EL (cell line): ENCODE data around the gene DPM1.
A peak's percentile ranks its signal among the peaks of the same experiment; 100 is the strongest.
"Not testable (repeated sequence)": the region's sequence is repeated elsewhere in the genome, so short reads cannot be mapped to it uniquely, and the experiment has no call there.

ENCODE experiments used
- DNase-seq: peaks from one replicate; pipeline ENCODE4 v3.0.0-alpha.2; 2016

The DPM1 gene

GRCh38 chr20:50978533-50978932 is 20.2 kb upstream of the DPM1 start:
- not testable (repeated sequence) for DNase-seq

GRCh38 chr20:50977066-50978021 is 19.0 kb upstream of the DPM1 start:
- no peak for DNase-seq

- DNase-seq: no peak
Observed at GRCh38 chr20:50975701-50976330, 17.5 kb upstream of the DPM1 start.

DNA sequence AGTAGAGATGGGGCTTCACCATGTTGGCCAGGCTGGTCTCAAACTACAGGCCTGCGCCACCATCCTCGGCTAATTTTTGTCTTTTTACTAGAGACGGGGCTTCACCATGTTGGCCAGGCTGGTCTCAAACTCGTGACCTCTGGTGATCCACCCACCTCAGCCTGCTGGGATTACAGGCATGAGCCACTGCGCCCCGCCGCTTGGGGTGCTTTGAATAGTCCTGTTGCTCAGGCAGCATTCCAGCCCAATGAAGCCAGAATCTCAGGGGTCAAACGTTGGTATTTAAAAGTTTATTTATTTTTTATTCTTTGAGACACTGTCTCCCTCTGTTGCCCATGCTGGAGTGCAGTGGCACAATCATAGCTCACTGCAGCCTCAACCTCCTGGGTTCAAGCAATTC is 11.6 kb upstream of the DPM1 start:
- peak; percentile 26 for DNase-seq

GRCh38 chr20:50969435-50969834 is 11.1 kb upstream of the DPM1 start:
- DNase-seq: no peak

DNA sequence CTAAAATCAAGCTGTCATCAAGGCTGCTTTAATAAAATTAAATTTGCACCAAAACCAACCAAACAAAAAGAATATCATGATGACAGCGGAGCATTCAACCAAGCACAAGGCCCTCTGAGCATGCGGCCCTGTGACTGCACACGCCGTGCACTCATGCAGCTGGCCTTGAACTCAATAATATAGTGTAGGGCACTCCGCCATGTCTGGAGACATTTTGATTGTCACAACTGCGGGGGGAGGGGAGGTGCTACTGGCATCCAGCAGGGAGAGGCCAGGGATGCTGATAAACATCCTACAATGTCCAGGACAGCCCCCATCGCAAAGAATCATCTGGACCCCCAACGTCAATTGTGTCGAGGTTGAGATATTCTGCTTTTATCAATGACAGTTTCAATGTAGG is 10.0 kb upstream of the DPM1 start:
- no peak for DNase-seq

DNA sequence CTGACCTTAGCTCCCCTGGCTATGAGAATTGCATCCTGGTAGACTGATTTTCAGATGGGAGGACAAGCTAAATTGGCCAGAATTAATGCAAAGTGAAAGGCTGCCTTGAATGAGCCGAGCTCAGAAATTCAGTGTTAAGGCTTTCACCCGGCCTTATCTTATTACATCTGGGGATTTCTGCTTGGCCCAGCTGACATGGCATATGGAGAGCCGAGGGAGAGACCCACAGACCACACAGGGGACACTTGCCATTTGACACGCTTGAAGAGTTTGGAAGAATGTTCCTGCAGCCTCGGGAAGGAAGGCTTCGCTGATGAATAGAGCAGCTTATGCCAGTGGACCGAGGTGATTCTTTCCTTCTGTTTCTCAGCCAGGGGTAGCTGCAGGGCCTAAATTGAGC is 9.3 kb upstream of the DPM1 start:
- no peak for DNase-seq

DNA sequence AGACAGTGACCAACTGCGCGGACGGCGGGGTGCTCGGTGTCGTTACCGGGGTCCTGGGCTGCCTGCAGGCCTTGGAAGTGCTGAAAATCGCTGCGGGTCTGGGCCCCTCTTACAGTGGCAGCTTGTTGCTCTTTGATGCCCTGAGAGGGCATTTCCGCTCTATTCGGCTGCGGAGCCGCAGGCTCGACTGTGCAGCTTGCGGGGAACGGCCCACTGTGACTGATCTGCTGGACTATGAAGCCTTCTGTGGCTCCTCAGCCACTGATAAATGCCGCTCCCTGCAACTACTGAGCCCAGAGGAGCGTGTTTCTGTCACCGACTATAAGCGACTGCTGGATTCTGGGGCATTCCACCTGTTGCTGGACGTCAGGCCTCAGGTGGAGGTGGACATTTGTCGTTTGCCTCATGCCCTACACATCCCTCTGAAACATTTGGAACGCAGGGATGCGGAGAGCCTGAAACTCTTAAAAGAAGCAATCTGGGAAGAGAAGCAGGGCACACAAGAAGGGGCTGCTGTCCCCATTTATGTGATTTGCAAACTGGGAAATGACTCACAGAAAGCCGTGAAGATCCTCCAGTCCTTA is 1.3 kb upstream of the DPM1 start:
- no peak for DNase-seq

DNA sequence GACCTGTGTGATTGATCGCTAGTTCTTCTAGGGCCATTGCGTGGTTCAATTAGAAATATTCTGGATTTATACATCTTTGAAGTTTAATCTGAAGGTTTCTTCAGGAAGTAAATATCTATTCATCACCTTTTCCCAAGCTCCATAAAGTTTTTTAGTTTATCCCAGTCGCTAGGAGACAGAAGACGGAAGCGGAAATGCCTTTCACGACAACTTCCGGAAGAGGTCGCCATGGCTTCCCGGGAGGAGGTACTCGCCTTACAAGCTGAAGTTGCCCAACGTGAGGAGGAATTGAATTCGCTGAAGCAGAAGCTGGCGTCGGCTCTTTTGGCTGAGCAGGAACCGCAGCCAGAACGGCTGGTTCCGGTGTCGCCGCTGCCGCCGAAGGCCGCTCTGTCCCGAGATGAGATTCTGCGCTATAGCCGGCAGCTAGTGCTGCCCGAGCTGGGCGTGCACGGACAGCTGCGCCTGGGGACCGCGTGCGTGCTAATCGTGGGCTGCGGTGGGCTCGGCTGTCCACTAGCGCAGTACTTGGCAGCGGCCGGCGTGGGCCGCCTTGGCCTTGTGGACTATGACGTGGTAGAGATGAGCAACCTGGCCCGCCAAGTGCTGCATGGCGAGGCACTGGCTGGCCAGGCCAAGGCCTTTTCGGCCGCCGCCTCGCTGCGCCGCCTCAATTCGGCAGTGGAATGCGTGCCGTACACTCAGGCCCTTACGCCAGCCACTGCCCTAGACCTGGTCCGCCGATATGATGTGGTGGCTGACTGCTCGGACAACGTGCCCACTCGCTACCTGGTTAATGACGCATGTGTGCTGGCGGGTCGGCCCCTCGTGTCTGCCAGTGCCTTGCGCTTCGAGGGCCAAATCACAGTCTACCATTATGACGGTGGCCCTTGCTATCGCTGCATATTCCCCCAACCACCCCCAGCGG is 547 bp upstream of the DPM1 start, which contains the start of gene MOCS3:
Gene MOCS3, plus strand, starts transcription at position 204 of the 928 bp plus-strand sequence. Its CDS starts 25 bp downstream, at position 229.
- DNase-seq: peak; percentile 92

- no peak for DNase-seq
Observed at GRCh38 chr20:50957276-50957675, 1.1 kb downstream of the DPM1 start.

DNA sequence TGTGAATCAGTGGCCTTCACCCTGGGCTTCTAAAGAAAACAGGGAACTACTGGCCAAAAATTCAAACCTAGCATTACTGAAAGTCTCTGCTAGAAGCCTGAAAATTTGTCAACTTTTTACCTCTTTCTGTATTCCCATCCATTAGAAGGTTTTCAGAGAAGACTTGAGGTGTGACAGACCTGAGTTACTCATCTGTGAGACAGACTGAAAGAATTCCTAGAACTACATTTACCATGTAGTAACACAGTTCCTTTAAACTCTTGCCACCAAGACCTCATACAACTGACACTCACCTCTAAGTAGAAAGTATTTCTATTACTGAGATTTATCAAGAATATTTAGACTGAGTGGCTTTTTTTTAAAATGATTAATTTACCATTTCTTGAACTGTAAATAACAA is 4.5 kb downstream of the DPM1 start:
- no peak for DNase-seq

GRCh38 chr20:50953196-50953595 is 5.1 kb downstream of the DPM1 start:
- no peak for DNase-seq

DNA sequence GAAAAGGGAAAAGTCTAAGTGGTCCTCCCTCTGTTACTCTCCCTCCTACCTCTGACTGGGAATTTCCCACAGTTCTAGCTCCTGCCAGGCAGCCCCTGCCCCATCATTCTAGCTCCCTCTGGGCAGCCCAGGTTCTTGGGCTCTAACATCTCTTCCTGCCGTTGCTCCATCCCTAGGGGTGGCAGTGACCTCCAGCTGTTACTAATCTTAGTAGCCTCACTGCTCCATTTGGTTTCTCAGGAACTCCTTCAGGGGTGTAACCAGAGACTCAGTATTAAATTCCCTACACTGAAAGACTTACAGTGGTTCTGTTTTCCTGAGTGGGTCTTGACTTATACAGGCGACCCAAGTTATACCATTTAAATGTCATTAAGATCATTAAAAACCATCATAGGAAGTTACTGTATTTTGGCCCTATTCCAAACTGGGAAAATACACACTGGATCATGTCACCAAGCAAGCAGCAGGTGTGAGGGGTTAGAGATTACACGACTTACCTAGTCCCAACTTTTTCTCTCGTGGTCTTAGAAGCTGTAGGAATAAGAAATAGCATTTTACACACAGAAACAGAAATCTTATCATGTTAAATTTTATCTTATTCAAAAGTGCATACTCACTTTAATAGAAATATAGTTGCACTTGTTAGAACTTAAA is 10.1 kb downstream of the DPM1 start:
- DNase-seq: no peak

- DNase-seq: no peak
Observed at GRCh38 chr20:50943069-50943468, 15.3 kb downstream of the DPM1 start.

DNA sequence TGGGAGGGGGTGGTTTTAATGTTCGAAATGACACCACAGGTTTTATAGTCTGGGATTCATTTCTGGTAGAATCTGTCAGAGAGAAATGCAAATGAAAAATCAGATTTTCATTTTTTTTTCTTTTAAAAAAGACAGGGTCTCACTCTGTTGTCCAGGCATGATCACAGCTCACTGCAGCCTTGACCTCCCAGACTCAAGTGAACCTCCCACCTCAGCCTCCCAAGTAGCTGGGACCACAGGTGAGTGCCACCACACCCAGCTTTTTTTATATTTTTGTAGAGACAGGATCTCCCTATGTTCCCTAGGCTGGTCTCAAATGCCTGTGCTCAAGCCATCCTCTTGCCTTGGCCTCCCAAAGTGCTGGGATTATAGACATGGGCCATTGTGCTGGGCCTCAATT is 24.7 kb downstream of the DPM1 start:
- no peak for DNase-seq

- DNase-seq: no peak
Observed at GRCh38 chr20:50932691-50933280, 25.5 kb downstream of the DPM1 start.

GRCh38 chr20:50932016-50932485 is 26.3 kb downstream of the DPM1 start:
- no peak for DNase-seq

DNA sequence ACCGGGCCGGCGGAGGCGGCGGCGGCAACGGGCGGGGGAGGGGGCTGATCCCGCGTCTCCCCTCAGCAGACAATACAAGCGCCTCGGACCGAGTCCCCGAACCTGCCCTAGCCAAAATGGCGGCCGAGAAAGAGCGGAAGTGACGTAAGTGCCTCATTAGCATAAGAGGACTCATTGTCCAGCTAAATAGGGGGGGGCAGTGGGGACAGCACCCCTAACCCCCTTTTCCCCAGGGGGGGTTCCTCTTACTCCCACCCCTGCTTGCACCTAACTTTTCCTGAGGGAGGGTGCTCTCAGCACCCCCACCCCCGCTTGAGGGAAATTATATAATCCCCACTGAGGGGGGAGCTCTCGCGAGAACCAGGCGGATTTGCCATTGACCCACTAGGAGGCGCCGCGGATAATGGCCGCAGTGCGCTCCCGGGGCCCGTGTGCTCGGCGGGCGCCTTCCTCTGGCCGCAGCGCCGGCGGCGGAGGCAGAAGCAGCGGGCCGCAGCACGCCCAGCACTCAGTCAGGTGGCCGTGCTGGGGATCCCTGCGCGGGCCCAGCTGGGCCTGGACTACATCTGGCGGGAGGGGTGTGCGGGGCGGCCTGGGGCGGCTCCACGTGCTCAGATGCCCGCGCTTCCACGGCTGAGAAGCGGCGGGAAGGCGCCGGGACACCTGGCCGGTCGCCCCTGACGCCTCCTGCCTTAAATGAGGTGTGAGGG is 26.9 kb downstream of the DPM1 start, which contains the start of gene ADNP:
Gene ADNP, minus strand, starts transcription at position 132 of the 710 bp plus-strand sequence. CDS start 27,441 bp downstream, outside the sequence.
- peak; percentile 93 for DNase-seq

DNA sequence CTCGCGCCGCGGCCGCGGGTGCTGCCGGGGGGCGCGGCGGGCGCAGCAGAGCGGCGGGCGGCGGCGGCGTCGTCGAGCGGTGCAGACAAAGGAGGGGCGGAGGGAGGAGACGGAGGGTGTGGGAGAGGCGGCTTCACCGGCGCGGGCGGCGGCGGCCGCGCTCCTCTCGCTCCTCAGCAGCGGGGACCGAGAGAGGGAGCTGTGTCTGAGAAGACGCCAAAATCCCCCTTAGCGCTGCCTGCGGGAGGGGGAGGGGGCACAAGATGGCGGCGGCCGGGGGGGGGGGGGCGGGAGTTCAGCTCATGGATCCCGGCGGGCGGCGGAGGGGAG is 27.4 kb downstream of the DPM1 start:
- no peak for DNase-seq

DNA sequence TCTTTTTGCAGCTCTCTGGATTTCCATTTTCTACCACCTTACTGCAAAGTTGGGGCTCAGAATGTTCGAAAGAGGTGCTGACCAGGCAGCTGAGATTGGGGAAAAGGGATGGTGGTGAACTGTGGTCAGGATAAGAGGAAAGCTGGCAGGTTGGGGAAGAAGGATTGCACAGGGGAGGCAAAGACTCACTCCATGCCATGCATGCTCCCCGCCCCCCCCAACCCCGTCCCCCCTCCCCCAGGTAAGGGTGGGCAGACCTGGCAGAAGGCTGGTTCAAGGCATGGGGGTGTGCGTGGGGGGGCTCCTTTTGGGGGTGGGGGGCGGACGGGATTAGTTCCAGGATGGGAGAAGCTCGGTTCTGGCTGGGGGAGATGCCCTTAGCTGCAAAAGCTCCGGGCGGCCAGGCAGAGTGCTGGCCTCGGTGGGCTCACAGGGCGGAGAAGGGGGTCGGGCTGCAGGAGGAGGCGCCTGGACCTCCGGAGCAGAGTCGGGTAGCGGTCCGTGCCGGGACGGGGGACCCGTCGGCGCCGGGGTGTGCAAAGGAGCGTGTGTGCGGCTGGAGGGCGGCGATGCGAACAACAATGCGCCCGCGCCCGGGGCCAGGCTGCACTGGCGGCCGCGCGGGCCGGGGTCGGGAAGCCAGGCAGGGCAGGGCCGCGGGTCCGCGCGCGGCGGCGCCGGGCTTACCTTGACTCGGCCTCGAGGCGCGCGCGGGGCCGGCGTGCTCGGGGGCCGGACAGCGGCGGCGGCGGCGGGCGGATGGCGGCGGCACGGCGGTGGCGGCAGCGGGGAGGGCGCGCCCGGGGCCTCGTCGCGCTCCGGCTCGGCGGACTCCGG is 28.0 kb downstream of the DPM1 start:
- no peak for DNase-seq
